WTC11 (cell line): ENCODE data around the gene HDAC9.

Experiments used
- CREM ChIP-seq: sonication (generic); formaldehyde crosslinking; IDR thresholded peaks from 2 replicates; pipeline ENCODE4 v1.8.1; 2022; ENCODE audit warnings: mild to moderate bottlenecking, missing genetic modification reagents, moderate library complexity
- ETV6 ChIP-seq: sonication (generic); formaldehyde crosslinking; IDR thresholded peaks from 2 replicates; pipeline ENCODE4 v1.8.1; 2022; ENCODE audit warnings: mild to moderate bottlenecking, missing genetic modification reagents
- JUN ChIP-seq: sonication (generic); formaldehyde crosslinking; IDR thresholded peaks from 2 replicates; pipeline ENCODE4 v1.8.0; 2023; ENCODE audit warnings: mild to moderate bottlenecking, missing genetic modification reagents
- NR2C2 ChIP-seq: sonication (generic); formaldehyde crosslinking; IDR thresholded peaks from 2 replicates; pipeline ENCODE4 v1.8.0; 2022; ENCODE audit warnings: mild to moderate bottlenecking, missing genetic modification reagents
- TEAD1 ChIP-seq: sonication (generic); formaldehyde crosslinking; IDR thresholded peaks from 2 replicates; pipeline ENCODE4 v1.8.0; 2022; ENCODE audit warnings: mild to moderate bottlenecking, missing genetic modification reagents
- TF ChIP-seq, protein P1 (sequence below): fragments of 200-600 bp; IDR thresholded peaks from 2 replicates; pipeline ENCODE4 v1.8.0; 2022; ENCODE audit warnings: antibody characterized with exemption
- TF ChIP-seq, protein P2 (sequence below): sonication (generic); formaldehyde crosslinking; IDR thresholded peaks from 2 replicates; pipeline ENCODE4 v1.8.1; 2023; ENCODE audit warnings: mild to moderate bottlenecking, missing genetic modification reagents, moderate library complexity
- TF ChIP-seq, protein P3 (sequence below): sonication (generic); formaldehyde crosslinking; IDR thresholded peaks from 2 replicates; pipeline ENCODE4 v1.8.0; 2022; ENCODE audit warnings: mild to moderate bottlenecking, missing genetic modification reagents

DNA sequence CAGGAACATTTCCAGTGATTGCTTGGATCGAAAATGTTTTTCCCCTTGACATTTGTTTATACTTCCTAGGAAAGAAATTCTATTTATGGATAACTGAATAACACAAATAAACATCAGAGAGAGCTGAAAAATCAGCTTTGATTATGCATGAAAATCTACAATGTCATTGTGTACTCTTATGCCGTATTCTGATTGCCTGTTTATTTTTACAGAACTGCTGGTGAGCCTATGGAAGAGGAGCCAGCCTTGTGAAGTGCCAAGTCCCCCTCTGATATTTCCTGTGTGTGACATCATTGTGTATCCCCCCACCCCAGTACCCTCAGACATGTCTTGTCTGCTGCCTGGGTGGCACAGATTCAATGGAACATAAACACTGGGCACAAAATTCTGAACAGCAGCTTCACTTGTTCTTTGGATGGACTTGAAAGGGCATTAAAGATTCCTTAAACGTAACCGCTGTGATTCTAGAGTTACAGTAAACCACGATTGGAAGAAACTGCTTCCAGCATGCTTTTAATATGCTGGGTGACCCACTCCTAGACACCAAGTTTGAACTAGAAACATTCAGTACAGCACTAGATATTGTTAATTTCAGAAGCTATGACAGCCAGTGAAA, 500.4 kb downstream of the HDAC9 start:
- TF ChIP-seq, protein P1, sequence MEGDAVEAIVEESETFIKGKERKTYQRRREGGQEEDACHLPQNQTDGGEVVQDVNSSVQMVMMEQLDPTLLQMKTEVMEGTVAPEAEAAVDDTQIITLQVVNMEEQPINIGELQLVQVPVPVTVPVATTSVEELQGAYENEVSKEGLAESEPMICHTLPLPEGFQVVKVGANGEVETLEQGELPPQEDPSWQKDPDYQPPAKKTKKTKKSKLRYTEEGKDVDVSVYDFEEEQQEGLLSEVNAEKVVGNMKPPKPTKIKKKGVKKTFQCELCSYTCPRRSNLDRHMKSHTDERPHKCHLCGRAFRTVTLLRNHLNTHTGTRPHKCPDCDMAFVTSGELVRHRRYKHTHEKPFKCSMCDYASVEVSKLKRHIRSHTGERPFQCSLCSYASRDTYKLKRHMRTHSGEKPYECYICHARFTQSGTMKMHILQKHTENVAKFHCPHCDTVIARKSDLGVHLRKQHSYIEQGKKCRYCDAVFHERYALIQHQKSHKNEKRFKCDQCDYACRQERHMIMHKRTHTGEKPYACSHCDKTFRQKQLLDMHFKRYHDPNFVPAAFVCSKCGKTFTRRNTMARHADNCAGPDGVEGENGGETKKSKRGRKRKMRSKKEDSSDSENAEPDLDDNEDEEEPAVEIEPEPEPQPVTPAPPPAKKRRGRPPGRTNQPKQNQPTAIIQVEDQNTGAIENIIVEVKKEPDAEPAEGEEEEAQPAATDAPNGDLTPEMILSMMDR = no peak
- no peak for TF ChIP-seq CREM (CRISPR knock-in tag)
- no peak for TF ChIP-seq NR2C2
- TF ChIP-seq, protein P2, sequence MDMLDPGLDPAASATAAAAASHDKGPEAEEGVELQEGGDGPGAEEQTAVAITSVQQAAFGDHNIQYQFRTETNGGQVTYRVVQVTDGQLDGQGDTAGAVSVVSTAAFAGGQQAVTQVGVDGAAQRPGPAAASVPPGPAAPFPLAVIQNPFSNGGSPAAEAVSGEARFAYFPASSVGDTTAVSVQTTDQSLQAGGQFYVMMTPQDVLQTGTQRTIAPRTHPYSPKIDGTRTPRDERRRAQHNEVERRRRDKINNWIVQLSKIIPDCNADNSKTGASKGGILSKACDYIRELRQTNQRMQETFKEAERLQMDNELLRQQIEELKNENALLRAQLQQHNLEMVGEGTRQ (CRISPR knock-in tag) = no peak
- TF ChIP-seq, protein P3, sequence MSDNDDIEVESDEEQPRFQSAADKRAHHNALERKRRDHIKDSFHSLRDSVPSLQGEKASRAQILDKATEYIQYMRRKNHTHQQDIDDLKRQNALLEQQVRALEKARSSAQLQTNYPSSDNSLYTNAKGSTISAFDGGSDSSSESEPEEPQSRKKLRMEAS (CRISPR knock-in tag) = no peak
- TF ChIP-seq TEAD1 (CRISPR knock-in tag) = no peak
- no peak for TF ChIP-seq JUN (CRISPR knock-in tag)
- TF ChIP-seq ETV6 = no peak
